Mammary epithelial cell (primary cell): ENCODE results near the gene KCTD19.

Source experiments
- EZH2 ChIP-seq: IDR thresholded peaks from 2 replicates; pipeline ENCODE4 v1.6.1; 2012; ENCODE audit warnings: low read length, inconsistent platforms, borderline replicate concordance
- TF ChIP-seq, protein P1 (sequence below), 2 donors: IDR thresholded peaks in 1 of 2; conservative IDR thresholded peaks in 1 of 2; 2 replicates each; pipeline ENCODE4 v1.5.1; 2011 to 2012; ENCODE audit warnings: inconsistent platforms in 2 of 2, low read length in 2 of 2, mild to moderate bottlenecking in 2 of 2, control low read depth in 1 of 2, low read depth in 1 of 2; ENCODE audit not compliant: insufficient read depth in 1 of 2; ENCODE audit errors: extremely low read depth in 1 of 2

DNA sequence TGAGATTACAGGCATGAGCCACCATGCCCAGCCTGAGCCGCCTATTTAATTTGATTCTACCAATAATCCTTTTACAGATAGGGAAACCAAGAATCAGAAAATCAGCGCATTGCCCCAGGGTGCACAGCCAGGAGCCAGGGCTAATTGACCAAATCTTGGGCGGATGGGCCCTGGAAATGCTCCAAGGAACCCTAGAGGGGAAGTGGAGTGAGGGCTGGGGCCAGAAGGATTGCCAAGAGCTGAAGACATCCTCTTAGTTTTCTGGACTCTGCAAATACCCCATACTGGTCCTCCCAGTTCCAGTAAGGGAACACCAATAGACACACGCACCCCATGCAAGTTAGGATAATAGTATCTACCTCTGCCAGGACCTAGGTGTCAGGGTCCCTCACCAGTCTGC is 83.1 kb downstream of the KCTD19 start:
- TF ChIP-seq, protein P1, sequence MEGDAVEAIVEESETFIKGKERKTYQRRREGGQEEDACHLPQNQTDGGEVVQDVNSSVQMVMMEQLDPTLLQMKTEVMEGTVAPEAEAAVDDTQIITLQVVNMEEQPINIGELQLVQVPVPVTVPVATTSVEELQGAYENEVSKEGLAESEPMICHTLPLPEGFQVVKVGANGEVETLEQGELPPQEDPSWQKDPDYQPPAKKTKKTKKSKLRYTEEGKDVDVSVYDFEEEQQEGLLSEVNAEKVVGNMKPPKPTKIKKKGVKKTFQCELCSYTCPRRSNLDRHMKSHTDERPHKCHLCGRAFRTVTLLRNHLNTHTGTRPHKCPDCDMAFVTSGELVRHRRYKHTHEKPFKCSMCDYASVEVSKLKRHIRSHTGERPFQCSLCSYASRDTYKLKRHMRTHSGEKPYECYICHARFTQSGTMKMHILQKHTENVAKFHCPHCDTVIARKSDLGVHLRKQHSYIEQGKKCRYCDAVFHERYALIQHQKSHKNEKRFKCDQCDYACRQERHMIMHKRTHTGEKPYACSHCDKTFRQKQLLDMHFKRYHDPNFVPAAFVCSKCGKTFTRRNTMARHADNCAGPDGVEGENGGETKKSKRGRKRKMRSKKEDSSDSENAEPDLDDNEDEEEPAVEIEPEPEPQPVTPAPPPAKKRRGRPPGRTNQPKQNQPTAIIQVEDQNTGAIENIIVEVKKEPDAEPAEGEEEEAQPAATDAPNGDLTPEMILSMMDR (conservative IDR thresholded peaks at IDR 0.05 in 1 of 2, IDR thresholded peaks at IDR 0.05 in 1 of 2; ENCODE audit: extremely low read depth in 1 of 2, insufficient read depth in 1 of 2, low read depth in 1 of 2, low read length in 2 of 2) = no peak
- TF ChIP-seq EZH2 = no peak
